Small intestine (tissue), 7 donors: ENCODE data around the gene STX1B. TPM values are rescaled to one million over a fixed set of nuclear protein-coding genes. Genes with fewer than 3 reads are reported as not detected.
"Not testable (repeated sequence)": the region's sequence is repeated elsewhere in the genome, so short reads cannot be mapped to it uniquely, and the experiment has no call there.

Source experiments
- DNase-seq, 2 donors: peaks; one replicate each; pipeline versions ENCODE4 v3.0.0 to v3.0.0-alpha.2; 2013
- FAIRE-seq: peaks from 2 replicates; lab custom pipeline; 2012; peaks lifted over from hg19 to GRCh38; lab: Jason Lieb, UNC
- H3K27ac ChIP-seq, 3 donors: one replicate each; pipeline ENCODE4 v1.5.1; 2013; ENCODE audit warnings: low read length in 2 of 3, mild to moderate bottlenecking in 2 of 3, control low read depth in 1 of 3, inconsistent platforms in 1 of 3, low read depth in 1 of 3, moderate library complexity in 1 of 3
- H3K27me3 ChIP-seq, 3 donors: one replicate each; pipeline ENCODE4 v1.6.1; 2013; ENCODE audit warnings: low read length in 3 of 3, inconsistent platforms in 1 of 3; ENCODE audit not compliant: control insufficient read depth in 3 of 3, insufficient read depth in 3 of 3
- H3K36me3 ChIP-seq, 3 donors: one replicate each; pipeline ENCODE4 v1.6.1; 2013; ENCODE audit warnings: low read length in 3 of 3, inconsistent platforms in 1 of 3, low read depth in 1 of 3, mild to moderate bottlenecking in 1 of 3, moderate library complexity in 1 of 3; ENCODE audit not compliant: control insufficient read depth in 3 of 3, insufficient read depth in 2 of 3
- H3K4me1 ChIP-seq, 3 donors: one replicate each; pipeline ENCODE4 v1.6.1; 2013; ENCODE audit warnings: low read length in 2 of 3, inconsistent platforms in 1 of 3, low read depth in 1 of 3, mild to moderate bottlenecking in 1 of 3, moderate library complexity in 1 of 3; ENCODE audit not compliant: control insufficient read depth in 3 of 3, insufficient read depth in 2 of 3
- H3K4me3 ChIP-seq, 3 donors: one replicate each; pipeline ENCODE4 v1.5.1; 2013; ENCODE audit warnings: low read length in 3 of 3, control low read depth in 1 of 3, inconsistent platforms in 1 of 3, low read depth in 1 of 3, mild to moderate bottlenecking in 1 of 3, moderate library complexity in 1 of 3
- H3K9me3 ChIP-seq, 2 donors: one replicate each; pipeline ENCODE4 v1.6.1; 2013; ENCODE audit warnings: low read depth in 1 of 2, low read length in 1 of 2; ENCODE audit not compliant: control insufficient read depth in 2 of 2, insufficient read depth in 1 of 2
- WGBS, 3 donors: extraction: QIAGEN DNeasy Blood & Tissue Kit; methylation state at CpG; one replicate each; pipeline ENCODE4 v1.1.7; 2013; 5-methylcytosine and 5-hydroxymethylcytosine counted together
- polyA plus RNA-seq, 4 donors: library from polyadenylated mRNA; stranded (reverse) in 3 of 4; unstranded in 1 of 4; fragments of 200-250 nt in 3 of 4; fragments of 120-200 nt in 1 of 4; gene quantifications; one replicate each; pipeline versions ENCODE4 v1.2.1 to v1.2.3, GENCODE V29; 2013
- donor health status: healthy with polysubstance abuse.
- donor health status: control.
- donor health status: control.
- donor health status: Bipolar disorder and iron deficiency.
- donor health status: healthy.

The STX1B gene
- polyA plus RNA-seq, 4 donors = 0.64 to 1.5 TPM; not detected in 2

DNA sequence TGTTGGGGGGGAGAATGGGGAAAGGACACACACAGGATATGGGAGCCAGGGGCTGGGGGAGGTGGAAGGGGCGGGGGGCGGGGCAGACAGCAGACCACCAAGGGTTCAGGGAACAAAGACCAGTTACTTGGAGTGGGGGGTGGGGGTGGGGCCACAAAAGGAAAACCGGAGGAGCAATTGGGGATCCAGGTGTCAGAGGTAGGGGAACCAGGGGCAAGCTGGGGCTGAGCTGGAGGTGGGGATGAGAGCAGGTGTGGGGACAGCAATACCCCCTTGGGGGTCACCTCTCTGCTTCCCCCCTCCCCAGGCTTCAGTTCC, 62.9 kb downstream of the STX1B start:
- Histone ChIP-seq H3K27ac (peak overlapping the region in 2 of 3 donors; percentile 41 to 48), H3K27me3 (no peaks in the 10 kb centered on the region), H3K9me3 (no peaks in the 10 kb centered on the region), H3K4me1 (peaks cover 0 to 33% (median 1%) of the 10 kb centered on the region in 3 donors), H3K36me3 (peaks cover 0 to 57% (median 0%) of the 10 kb centered on the region in 3 donors), H3K4me3 (peak overlapping the region in 1 of 3 donors; percentile 60)
- no peak for FAIRE-seq
- 78 to 83% (median 81%) methylated on average over 3 of the region's 3 CpGs for WGBS, 3 donors
- no peak for DNase-seq

DNA sequence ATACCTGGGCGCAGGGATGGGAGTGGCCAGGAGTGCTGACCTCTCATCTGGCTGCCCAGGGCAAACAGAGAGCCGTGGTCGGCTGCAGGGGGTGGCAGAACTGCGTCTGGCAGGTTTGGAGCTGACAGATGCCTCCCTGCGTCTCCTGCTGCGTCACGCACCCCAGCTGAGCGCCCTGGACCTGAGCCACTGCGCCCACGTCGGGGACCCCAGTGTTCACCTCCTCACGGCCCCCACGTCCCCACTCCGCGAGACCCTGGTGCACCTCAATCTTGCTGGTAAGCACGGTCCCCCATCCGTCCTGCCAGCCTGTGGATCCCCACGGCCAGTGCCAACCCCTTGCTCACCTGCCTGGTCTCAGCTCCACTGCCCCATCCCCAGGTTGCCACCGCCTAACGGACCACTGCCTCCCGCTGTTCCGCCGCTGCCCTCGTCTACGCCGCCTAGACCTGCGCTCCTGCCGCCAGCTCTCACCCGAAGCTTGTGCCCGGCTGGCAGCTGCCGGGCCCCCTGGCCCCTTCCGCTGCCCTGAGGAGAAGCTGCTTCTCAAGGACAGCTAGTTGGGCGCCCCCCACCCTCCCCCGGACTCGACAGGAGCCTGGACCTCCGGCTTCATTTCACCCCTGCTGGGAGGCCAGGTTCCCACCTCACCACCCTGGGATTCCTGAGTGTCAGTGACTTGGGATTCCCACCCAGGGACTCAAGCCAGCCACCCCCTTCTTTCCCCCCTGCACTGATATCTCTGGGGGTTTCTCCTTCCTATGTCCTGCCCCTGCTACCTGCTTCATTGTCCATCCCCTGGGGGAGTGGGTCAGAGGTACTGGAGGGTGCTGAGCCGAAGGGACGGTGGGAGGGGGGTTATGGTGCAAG, 63.5 kb downstream of the STX1B start:
- no peaks in the 10 kb centered on the region for H3K27me3 ChIP-seq

DNA sequence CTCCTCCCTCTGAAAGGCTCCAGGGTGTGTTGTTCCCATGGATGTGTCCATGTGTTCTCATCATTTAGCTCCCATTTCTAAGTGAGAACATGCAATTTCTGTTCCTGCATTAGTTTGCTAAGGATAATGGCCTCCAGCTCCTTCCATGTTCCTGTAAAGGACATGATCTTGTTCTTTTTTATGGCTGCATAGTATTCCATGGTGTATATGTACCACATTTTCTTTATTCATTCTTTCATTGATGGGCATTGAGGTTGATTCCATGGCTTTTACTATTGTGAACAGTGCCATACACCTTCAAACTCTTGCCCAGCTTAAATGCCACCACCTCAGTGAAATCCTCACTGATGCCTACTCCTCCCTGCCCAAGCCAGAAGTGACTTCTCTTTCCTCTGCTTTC, 66.1 kb downstream of the STX1B start:
- Histone ChIP-seq H3K36me3 (peaks cover 0 to 72% (median 2%) of the 10 kb centered on the region in 3 donors), H3K27me3 (no peaks in the 10 kb centered on the region), H3K4me1 (peaks cover 0 to 30% (median 5%) of the 10 kb centered on the region in 3 donors), H3K27ac (no peak overlapping the region), H3K4me3 (no peak overlapping the region), H3K9me3 (no peaks in the 10 kb centered on the region)
- DNase-seq (no peak), FAIRE-seq (no peak)

More for the DNA sequence above, 63.5 kb downstream of the STX1B start:
- Histone ChIP-seq H3K36me3 (peaks cover 0 to 62% (median 0%) of the 10 kb centered on the region in 3 donors), H3K4me1 (peaks cover 0 to 39% (median 5%) of the 10 kb centered on the region in 3 donors), H3K4me3 (no peak overlapping the region), H3K27ac (no peak overlapping the region), H3K9me3 (no peaks in the 10 kb centered on the region)
- 91 to 92% (median 92%) methylated on average over 33 to 38 of the region's 38 CpGs for WGBS, 3 donors
- no peak for FAIRE-seq
- DNase-seq = no peak

DNA sequence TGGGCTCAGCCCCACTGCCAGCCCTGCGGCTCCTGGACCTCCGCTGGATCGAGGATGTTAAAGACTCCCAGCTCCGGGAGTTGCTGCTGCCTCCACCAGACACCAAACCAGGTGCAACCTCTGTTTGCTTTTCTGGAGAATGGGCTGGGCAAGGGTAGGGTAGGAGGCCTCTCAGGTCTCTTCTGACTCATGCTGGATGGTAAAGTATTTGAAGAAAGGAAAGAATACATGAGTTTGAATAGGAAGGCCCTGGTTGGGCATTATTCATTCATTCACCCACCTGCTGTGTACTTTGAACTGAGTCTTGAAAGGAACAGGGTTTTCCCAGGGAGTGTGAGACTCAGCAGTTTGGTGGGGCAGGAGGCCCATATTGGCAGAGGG, 68.0 kb downstream of the STX1B start:
- FAIRE-seq = no peak
- H3K4me1 ChIP-seq = peaks cover 0 to 22% (median 5%) of the 10 kb centered on the region in 3 donors
- WGBS, 3 donors = 32 to 69% (median 54%) methylated on average over 4 of the region's 4 CpGs
- H3K36me3 ChIP-seq = peaks cover 0 to 78% (median 2%) of the 10 kb centered on the region in 3 donors
- peak overlapping the region; percentile 68 to 88 (median 74) for H3K27ac ChIP-seq
- H3K9me3 ChIP-seq = no peaks in the 10 kb centered on the region
- no peaks in the 10 kb centered on the region for H3K27me3 ChIP-seq
- H3K4me3 ChIP-seq = peak overlapping the region in 1 of 3 donors; percentile 15
- DNase-seq = peak; percentile 63 to 75

DNA sequence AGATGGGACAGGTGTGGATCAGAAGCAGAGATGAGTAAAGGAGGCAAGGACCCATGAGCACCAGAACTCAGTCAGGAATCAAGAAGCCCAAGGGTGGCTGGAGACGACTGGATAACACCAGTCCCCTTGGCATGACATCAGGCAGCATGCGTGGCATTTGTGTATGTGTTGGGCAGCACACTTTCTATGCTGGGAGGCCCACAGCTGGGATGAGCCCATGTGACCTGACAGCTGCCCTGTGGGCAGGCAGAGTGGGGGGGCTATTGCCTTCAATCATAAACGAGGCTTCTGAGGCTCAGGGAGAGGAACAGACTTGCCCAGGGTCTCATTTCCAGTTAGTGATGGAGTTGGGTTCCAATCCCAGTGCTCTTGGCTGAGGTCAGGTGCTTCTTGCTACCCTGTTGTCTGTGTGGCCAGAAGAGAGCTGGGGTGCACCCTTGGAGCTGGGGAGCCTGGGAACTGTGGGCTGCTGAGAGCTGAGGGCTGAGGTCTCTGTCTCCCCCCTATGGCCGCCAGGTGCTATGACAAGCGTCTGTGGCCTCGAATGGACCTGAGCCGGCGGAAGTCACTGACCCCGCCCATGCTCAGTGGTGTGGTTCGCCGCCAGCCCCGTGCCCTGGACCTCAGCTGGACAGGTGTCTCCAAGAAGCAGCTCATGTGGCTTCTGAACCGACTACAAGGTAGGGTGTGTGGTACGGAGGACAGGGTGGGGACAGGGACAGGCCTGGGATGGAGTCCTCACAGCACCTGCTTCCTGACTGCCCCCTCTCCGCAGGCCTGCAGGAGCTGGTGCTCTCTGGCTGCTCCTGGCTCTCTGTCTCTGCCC, 68.6 kb downstream of the STX1B start:
- Histone ChIP-seq H3K36me3 (peaks cover 0 to 79% (median 2%) of the 10 kb centered on the region in 3 donors), H3K27ac (peak overlapping the region; percentile 68 to 88 (median 74)), H3K4me3 (peak overlapping the region in 1 of 3 donors; percentile 15), H3K9me3 (no peaks in the 10 kb centered on the region), H3K4me1 (peaks cover 0 to 22% (median 5%) of the 10 kb centered on the region in 3 donors), H3K27me3 (no peaks in the 10 kb centered on the region)
- DNase-seq (peak; percentile 87 to 91), FAIRE-seq (no peak)
- WGBS, 3 donors = 12 to 21% (median 13%) methylated on average over 15 of the region's 15 CpGs

DNA sequence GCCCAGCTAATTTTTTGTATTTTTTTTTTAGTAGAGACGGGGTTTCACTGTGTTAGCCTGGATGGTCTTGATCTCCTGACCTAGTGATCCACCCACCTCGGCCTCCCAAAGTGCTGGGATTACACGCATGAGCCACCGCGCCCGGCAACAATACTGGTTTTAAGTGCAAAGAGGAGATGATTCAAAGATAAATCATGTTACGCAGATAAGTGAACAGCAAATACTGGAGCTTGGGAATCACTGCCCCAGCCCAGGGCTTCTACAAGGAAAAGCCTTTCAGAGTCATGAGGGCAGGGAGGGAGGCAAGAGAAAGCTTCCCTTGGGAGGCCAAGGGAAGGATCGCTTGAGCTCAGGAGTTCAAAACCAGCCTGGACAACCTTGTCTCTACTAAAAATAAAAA, 70.9 kb downstream of the STX1B start:
- H3K27ac ChIP-seq, H3K27me3 ChIP-seq, H3K9me3 ChIP-seq, H3K4me3 ChIP-seq, FAIRE-seq, DNase-seq: not testable (repeated sequence)
- 92 to 94% (median 93%) methylated on average over 8 of the region's 8 CpGs for WGBS, 3 donors
- Histone ChIP-seq H3K4me1 (peaks cover 0 to 22% (median 5%) of the 10 kb centered on the region in 3 donors), H3K36me3 (peaks cover 0 to 78% (median 2%) of the 10 kb centered on the region in 3 donors)

Other genes starting within 250 kb of the STX1B start
- 1 to 10 TPM; 2.4 to 6.5 (median 5.1) TPM for gene CFAP119, start 248.6 kb downstream of the STX1B start, polyA plus RNA-seq
- gene RNF40, start 248.3 kb downstream of the STX1B start, polyA plus RNA-seq = 10 to 100 TPM; 55.9 to 84.9 (median 58.1) TPM
- 10 to 100 TPM in 1 of 4 donors, 1 to 10 TPM in 3; 3.4 to 17.5 (median 5.8) TPM for gene ZNF629, start 223.4 kb downstream of the STX1B start, polyA plus RNA-seq
- gene BCL7C, start 116.6 kb downstream of the STX1B start, polyA plus RNA-seq = 10 to 100 TPM; 23.7 to 33.2 (median 30.5) TPM
- gene CTF1, start 114.0 kb downstream of the STX1B start, polyA plus RNA-seq = 1 to 10 TPM in 2 of 4 donors, not detected in 2; 1.1 to 3.0 TPM
- 10 to 100 TPM in 2 of 4 donors, 1 to 10 TPM in 2; 8.7 to 26.3 (median 13.4) TPM for gene FBXL19, start 87.1 kb downstream of the STX1B start, polyA plus RNA-seq
- gene ORAI3, start 61.6 kb downstream of the STX1B start, polyA plus RNA-seq = 10 to 100 TPM in 2 of 4 donors, 1 to 10 TPM in 2; 6.2 to 38.1 (median 8.6) TPM
- 10 to 100 TPM in 2 of 4 donors, 1 to 10 TPM in 2; 6.9 to 11.4 (median 9.0) TPM for gene SETD1A, start 52.9 kb downstream of the STX1B start, polyA plus RNA-seq
- gene HSD3B7, start 25.4 kb downstream of the STX1B start, polyA plus RNA-seq = 10 to 100 TPM; 15.9 to 48.9 (median 23.2) TPM
- gene STX4, start 22.9 kb upstream of the STX1B start, polyA plus RNA-seq = 100 to 1,000 TPM in 2 of 4 donors, 10 to 100 TPM in 2; 64.6 to 115 (median 91.5) TPM
- gene ZNF668, start 63.6 kb upstream of the STX1B start, polyA plus RNA-seq = 10 to 100 TPM in 2 of 4 donors, 1 to 10 TPM in 2; 5.4 to 12.2 (median 10.1) TPM
- gene ZNF646, start 63.8 kb upstream of the STX1B start, polyA plus RNA-seq = 10 to 100 TPM in 2 of 4 donors, 1 to 10 TPM in 2; 3.0 to 14.0 (median 7.3) TPM
- gene PRSS53, start 78.3 kb upstream of the STX1B start, polyA plus RNA-seq = 1 to 10 TPM; 1.2 to 4.7 (median 1.7) TPM
- 10 to 100 TPM; 54.4 to 87.8 (median 80.6) TPM for gene VKORC1, start 84.2 kb upstream of the STX1B start, polyA plus RNA-seq
- 10 to 100 TPM; 23.8 to 30.5 (median 27.6) TPM for gene BCKDK, start 97.7 kb upstream of the STX1B start, polyA plus RNA-seq
- gene KAT8, start 107.0 kb upstream of the STX1B start, polyA plus RNA-seq = 10 to 100 TPM; 43.7 to 57.1 (median 44.0) TPM
- 100 to 1,000 TPM; 220 to 393 (median 292) TPM for gene PRSS8, start 125.1 kb upstream of the STX1B start, polyA plus RNA-seq
- gene PRSS36, start 139.4 kb upstream of the STX1B start, polyA plus RNA-seq = 10 to 100 TPM in 2 of 4 donors, 1 to 10 TPM in 2; 2.5 to 19.2 (median 8.1) TPM
- 100 to 1,000 TPM; 147 to 415 (median 209) TPM for gene FUS, start 169.5 kb upstream of the STX1B start, polyA plus RNA-seq
- 100 to 1,000 TPM in 3 of 4 donors, 10 to 100 TPM in 1; 47.1 to 247 (median 170) TPM for gene PYCARD, start 192.1 kb upstream of the STX1B start, polyA plus RNA-seq
- gene TRIM72, start 203.5 kb upstream of the STX1B start, polyA plus RNA-seq = under 1 TPM; under 0.01 to 0.32 (median 0.13) TPM
- gene PYDC1, start 206.5 kb upstream of the STX1B start, polyA plus RNA-seq = under 1 TPM in 1 of 4 donors, not detected in 3; 0.32 TPM
- gene ITGAM, start 249.3 kb upstream of the STX1B start, polyA plus RNA-seq = 1 to 10 TPM in 2 of 4 donors, under 1 TPM in 2; 0.22 to 4.3 (median 0.92) TPM